ENCODE measurements around the gene FN1. TPM values are rescaled to one million over a fixed set of nuclear protein-coding genes. Genes with fewer than 3 reads are reported as not detected.

Gene FN1
- polyA plus RNA-seq, 1 donor (not counting 4 experiments of a cell fraction or from before 2014, with no cell fraction given), result 1,649 TPM

DNA sequence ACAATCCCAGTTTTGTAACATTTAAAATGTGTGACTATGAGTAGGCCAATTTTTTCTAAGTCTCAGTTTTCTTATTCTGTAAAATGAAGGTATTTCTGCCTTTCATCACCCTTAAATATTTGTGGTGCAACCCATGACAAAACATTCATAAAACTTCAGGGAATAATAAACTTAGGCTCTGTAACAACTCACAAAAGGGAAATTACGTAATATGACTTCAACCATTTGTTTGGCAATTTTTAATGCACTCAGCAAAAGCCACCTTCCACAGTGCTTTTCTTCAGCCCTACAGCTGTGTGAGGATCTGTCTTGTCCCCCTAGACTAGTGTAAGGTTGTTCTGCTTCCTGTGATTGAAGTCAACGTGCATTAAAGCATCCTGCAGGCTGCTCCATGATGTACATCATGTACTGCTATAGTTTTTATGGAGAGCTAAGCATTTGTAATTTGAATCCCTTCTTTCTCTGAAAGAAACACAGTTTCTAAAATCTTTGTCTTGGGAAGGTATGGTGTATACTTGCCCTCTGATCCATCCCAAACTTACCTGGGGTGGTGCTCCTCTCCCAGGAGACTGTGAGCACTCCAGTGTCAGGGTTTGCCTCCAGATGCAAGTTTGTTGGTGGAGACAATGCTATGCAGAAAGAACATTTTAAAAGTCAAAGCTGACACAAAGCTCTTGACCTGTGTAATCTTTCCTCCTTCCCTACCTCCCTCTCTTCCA lies 39.1 kb downstream of the FN1 start:
- DNase-seq (ENCODE audit: low read depth, low spot score) (no peak), FAIRE-seq (no peak)
- Histone ChIP-seq H3K79me2 (ENCODE audit: control insufficient read depth, insufficient read depth, low read length) (no peaks in the 10 kb centered on the region), H3K27ac (ENCODE audit: control insufficient read depth, insufficient read depth, low read length) (no peak overlapping the region), H2AFZ (ENCODE audit: control insufficient read depth, low read length) (no peak overlapping the region), H3K9me1 (ENCODE audit: control insufficient read depth, extremely low read depth, insufficient read depth, low read length) (no peaks in the 10 kb centered on the region), H3K4me2 (ENCODE audit: control insufficient read depth, extremely low read depth, insufficient read depth, low read depth, low read length) (no peak overlapping the region), H4K20me1 (ENCODE audit: control insufficient read depth, extremely low read depth, insufficient read depth, low read length) (no peaks in the 10 kb centered on the region), H3K9ac (ENCODE audit: control insufficient read depth, extremely low read depth, insufficient read depth, low read length) (no peak overlapping the region), H3K4me1 (ENCODE audit: control insufficient read depth, extremely low read depth, insufficient read depth, low read length) (no peaks in the 10 kb centered on the region), H3K4me3 (ENCODE audit: control insufficient read depth in 2 of 3, extremely low read depth in 1 of 3, insufficient read depth in 2 of 3, low read depth in 1 of 3, low read length in 3 of 3) (no peak overlapping the region), H3K9me3 (ENCODE audit: control insufficient read depth, low read depth, low read length) (no peaks in the 10 kb centered on the region), H3K36me3 (ENCODE audit: control insufficient read depth in 2 of 2, extremely low read depth in 1 of 2, insufficient read depth in 2 of 2, low read length in 2 of 2) (peaks cover 0 to 31% of the 10 kb centered on the region in 2 experiments), H3K27me3 (ENCODE audit: control insufficient read depth, extremely low read depth, insufficient read depth, low read length) (no peaks in the 10 kb centered on the region)
- TF ChIP-seq, protein P1, sequence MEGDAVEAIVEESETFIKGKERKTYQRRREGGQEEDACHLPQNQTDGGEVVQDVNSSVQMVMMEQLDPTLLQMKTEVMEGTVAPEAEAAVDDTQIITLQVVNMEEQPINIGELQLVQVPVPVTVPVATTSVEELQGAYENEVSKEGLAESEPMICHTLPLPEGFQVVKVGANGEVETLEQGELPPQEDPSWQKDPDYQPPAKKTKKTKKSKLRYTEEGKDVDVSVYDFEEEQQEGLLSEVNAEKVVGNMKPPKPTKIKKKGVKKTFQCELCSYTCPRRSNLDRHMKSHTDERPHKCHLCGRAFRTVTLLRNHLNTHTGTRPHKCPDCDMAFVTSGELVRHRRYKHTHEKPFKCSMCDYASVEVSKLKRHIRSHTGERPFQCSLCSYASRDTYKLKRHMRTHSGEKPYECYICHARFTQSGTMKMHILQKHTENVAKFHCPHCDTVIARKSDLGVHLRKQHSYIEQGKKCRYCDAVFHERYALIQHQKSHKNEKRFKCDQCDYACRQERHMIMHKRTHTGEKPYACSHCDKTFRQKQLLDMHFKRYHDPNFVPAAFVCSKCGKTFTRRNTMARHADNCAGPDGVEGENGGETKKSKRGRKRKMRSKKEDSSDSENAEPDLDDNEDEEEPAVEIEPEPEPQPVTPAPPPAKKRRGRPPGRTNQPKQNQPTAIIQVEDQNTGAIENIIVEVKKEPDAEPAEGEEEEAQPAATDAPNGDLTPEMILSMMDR (optimal IDR thresholded peaks at IDR 0.05 in 1 of 3, IDR thresholded peaks at IDR 0.05 in 1 of 3, conservative IDR thresholded peaks at IDR 0.05 in 1 of 3; ENCODE audit: extremely low read depth in 1 of 3, insufficient read depth in 2 of 3, low read length in 3 of 3), result no peak
- TF ChIP-seq EZH2 (IDR thresholded peaks at IDR 0.05; ENCODE audit: low read length), result no peak
- dilution Hi-C loops (cut with MboI; ENCODE audit: extremely low pct_ligation_motif_present, low sequenced_read_pairs), result no loop called here

DNA sequence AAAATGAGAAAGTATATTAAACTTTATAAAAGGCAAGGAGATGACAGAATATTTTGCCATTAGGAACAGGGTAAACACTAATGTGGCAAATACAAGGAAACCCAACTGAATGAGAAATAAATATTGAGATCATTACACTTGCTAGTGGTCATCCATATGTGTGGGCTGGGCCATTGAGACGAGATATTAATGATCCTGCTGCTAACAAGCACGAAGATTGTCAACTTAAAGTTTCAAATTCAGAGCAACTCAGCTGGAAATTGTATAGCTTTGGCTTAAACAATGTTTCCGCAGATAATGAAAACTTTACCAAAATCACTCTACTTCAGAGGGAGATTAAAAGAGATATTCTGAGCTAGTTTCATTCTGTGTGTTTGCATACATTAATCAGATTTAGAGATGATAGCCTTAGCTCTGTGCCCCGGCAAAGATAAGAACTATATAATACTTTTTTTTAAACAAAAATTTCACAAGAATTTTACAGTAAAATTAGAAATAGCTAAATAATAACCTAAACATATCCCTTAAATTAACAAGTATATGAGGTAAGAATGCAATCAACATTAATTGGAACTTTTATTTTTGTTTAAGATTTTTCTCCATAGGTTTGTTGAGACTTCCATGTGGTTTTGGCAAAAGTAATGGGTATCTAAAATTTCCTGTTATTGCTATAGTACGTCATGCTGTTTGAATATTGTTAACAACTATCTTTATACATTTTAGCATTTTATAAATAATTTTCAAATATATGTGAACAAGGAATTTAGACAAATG lies 40.0 kb downstream of the FN1 start:
- DNase-seq (ENCODE audit: low read depth, low spot score) (no peak), FAIRE-seq (no peak)
- Histone ChIP-seq H3K9ac (ENCODE audit: control insufficient read depth, extremely low read depth, insufficient read depth, low read length) (no peak overlapping the region), H3K36me3 (ENCODE audit: control insufficient read depth in 2 of 2, extremely low read depth in 1 of 2, insufficient read depth in 2 of 2, low read length in 2 of 2) (peaks cover 0 to 30% of the 10 kb centered on the region in 2 experiments), H2AFZ (ENCODE audit: control insufficient read depth, low read length) (no peak overlapping the region), H4K20me1 (ENCODE audit: control insufficient read depth, extremely low read depth, insufficient read depth, low read length) (no peaks in the 10 kb centered on the region), H3K9me1 (ENCODE audit: control insufficient read depth, extremely low read depth, insufficient read depth, low read length) (no peaks in the 10 kb centered on the region), H3K4me1 (ENCODE audit: control insufficient read depth, extremely low read depth, insufficient read depth, low read length) (no peaks in the 10 kb centered on the region), H3K4me3 (ENCODE audit: control insufficient read depth in 2 of 3, extremely low read depth in 1 of 3, insufficient read depth in 2 of 3, low read depth in 1 of 3, low read length in 3 of 3) (no peak overlapping the region), H3K27me3 (ENCODE audit: control insufficient read depth, extremely low read depth, insufficient read depth, low read length) (no peaks in the 10 kb centered on the region), H3K4me2 (ENCODE audit: control insufficient read depth, extremely low read depth, insufficient read depth, low read depth, low read length) (no peak overlapping the region), H3K79me2 (ENCODE audit: control insufficient read depth, insufficient read depth, low read length) (no peaks in the 10 kb centered on the region), H3K27ac (ENCODE audit: control insufficient read depth, insufficient read depth, low read length) (no peak overlapping the region), H3K9me3 (ENCODE audit: control insufficient read depth, low read depth, low read length) (no peaks in the 10 kb centered on the region)
- dilution Hi-C loops (cut with MboI; ENCODE audit: extremely low pct_ligation_motif_present, low sequenced_read_pairs), result no loop called here
- TF ChIP-seq, protein P1 (optimal IDR thresholded peaks at IDR 0.05 in 1 of 3, IDR thresholded peaks at IDR 0.05 in 1 of 3, conservative IDR thresholded peaks at IDR 0.05 in 1 of 3; ENCODE audit: extremely low read depth in 1 of 3, insufficient read depth in 2 of 3, low read length in 3 of 3), result no peak
- TF ChIP-seq EZH2 (IDR thresholded peaks at IDR 0.05; ENCODE audit: low read length), result no peak
